ENCODE measurements around the gene SPARCL1. TPM values are rescaled to one million over a fixed set of nuclear protein-coding genes. Genes with fewer than 3 reads are reported as not detected.

Gene SPARCL1
- total and polyA plus RNA-seq, 2 donors: 54.5 to 229 TPM

DNA sequence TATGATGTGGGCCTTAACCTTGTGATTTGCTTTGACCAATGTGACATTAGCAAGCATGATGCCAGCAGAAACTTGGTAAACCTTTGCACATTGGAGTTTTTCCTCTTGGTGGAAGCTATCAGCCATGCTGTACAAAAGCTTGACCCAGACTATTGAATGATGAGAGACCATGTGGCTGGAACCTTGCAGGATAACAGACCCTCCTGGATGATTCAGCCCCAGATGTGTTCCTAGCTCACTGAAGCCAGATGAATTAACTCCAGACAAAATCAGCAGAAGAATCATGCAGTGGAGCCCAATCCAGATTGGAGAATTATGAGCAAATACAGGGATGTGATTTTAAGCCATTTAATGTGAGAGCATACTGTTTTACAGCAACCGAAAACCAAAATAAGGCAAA lies 16.8 kb downstream of the SPARCL1 start:
- H3K9me3 ChIP-seq (ENCODE audit: control insufficient read depth in 2 of 2, insufficient read depth in 1 of 2, low read length in 1 of 2): no peaks in the 10 kb centered on the region
- DNase-seq (ENCODE audit: low read depth in 6 of 9, low spot score in 9 of 9): no peak
- 95% methylated on average over 1 of the region's 1 CpG for WGBS
- H3K36me3 ChIP-seq (ENCODE audit: control insufficient read depth in 2 of 2, insufficient read depth in 2 of 2, low read length in 1 of 2): no peaks in the 10 kb centered on the region
- H3K27me3 ChIP-seq (ENCODE audit: control insufficient read depth in 2 of 2, insufficient read depth in 1 of 2, low read length in 1 of 2): no peaks in the 10 kb centered on the region
- no peak overlapping the region for H3K4me3 ChIP-seq (ENCODE audit: low read length in 2 of 2)
- H3K4me1 ChIP-seq (ENCODE audit: control insufficient read depth in 2 of 2, insufficient read depth in 2 of 2, low read length in 2 of 2): no peaks in the 10 kb centered on the region
- H3K27ac ChIP-seq (ENCODE audit: low read depth in 1 of 2, low read length in 1 of 2): no peak overlapping the region

GRCh38 chr4:87511500-87511899 lies 17.7 kb downstream of the SPARCL1 start:
- DNase-seq (ENCODE audit: low read depth in 6 of 9, low spot score in 9 of 9): no peak
- H3K4me1 ChIP-seq (ENCODE audit: control insufficient read depth in 2 of 2, insufficient read depth in 2 of 2, low read length in 2 of 2): no peaks in the 10 kb centered on the region
- no peaks in the 10 kb centered on the region for H3K27me3 ChIP-seq (ENCODE audit: control insufficient read depth in 2 of 2, insufficient read depth in 1 of 2, low read length in 1 of 2)
- no peak overlapping the region for H3K27ac ChIP-seq (ENCODE audit: low read depth in 1 of 2, low read length in 1 of 2)
- H3K4me3 ChIP-seq (ENCODE audit: low read length in 2 of 2): no peak overlapping the region
- H3K36me3 ChIP-seq (ENCODE audit: control insufficient read depth in 2 of 2, insufficient read depth in 2 of 2, low read length in 1 of 2): no peaks in the 10 kb centered on the region
- 94% methylated on average over 2 of the region's 2 CpGs for WGBS
- H3K9me3 ChIP-seq (ENCODE audit: control insufficient read depth in 2 of 2, insufficient read depth in 1 of 2, low read length in 1 of 2): no peaks in the 10 kb centered on the region

- no peaks in the 10 kb centered on the region for H3K36me3 ChIP-seq (ENCODE audit: control insufficient read depth in 2 of 2, insufficient read depth in 2 of 2, low read length in 1 of 2)
- no peak for DNase-seq (ENCODE audit: low read depth in 6 of 9, low spot score in 9 of 9)
- H3K4me3 ChIP-seq (ENCODE audit: low read length in 2 of 2): no peak overlapping the region
- 99% methylated on average over 17 of the region's 17 CpGs for WGBS
- H3K27me3 ChIP-seq (ENCODE audit: control insufficient read depth in 2 of 2, insufficient read depth in 1 of 2, low read length in 1 of 2): no peaks in the 10 kb centered on the region
- no peaks in the 10 kb centered on the region for H3K9me3 ChIP-seq (ENCODE audit: control insufficient read depth in 2 of 2, insufficient read depth in 1 of 2, low read length in 1 of 2)
- H3K27ac ChIP-seq (ENCODE audit: low read depth in 1 of 2, low read length in 1 of 2): no peak overlapping the region
- H3K4me1 ChIP-seq (ENCODE audit: control insufficient read depth in 2 of 2, insufficient read depth in 2 of 2, low read length in 2 of 2): no peaks in the 10 kb centered on the region
These were observed 18.4 kb downstream of the SPARCL1 start for GRCh38 chr4:87510747-87511146.

DNA sequence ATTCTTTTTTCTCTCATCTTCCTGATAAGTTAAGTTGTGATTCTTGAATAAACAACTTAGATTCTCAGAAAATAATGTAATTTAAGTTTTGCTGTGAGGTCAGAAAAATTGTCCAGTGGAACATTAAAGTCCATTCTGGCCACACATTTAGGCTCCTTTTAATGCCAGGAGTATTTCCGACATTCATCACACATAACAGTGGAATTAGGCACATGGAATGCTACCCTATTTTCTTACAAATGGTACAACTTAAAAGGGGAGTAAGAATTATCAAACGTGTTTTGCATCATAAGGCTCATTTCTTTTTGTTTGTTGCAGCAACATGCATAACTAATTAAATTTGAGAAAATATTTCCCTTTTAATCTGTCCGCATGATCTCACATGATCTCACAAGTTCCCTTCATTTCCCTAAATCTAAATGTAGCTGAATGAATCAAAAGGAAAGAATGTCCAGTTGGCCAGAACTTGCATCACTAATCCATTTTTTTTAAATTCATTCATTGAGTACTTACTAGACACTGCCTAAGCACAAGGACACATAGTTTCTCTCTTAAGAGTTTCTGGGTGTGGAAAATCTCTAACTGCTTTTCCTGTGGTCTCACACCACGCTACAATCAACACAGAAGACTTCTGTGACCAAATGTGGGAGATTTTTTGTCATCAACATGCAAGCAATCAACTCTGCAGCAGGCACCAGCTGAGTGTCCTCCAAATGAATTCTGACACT lies 22.0 kb downstream of the SPARCL1 start:
- H3K4me3 ChIP-seq (ENCODE audit: low read length in 2 of 2): no peak overlapping the region
- H3K36me3 ChIP-seq (ENCODE audit: control insufficient read depth in 2 of 2, insufficient read depth in 2 of 2, low read length in 1 of 2): no peaks in the 10 kb centered on the region
- DNase-seq (ENCODE audit: low read depth in 6 of 9, low spot score in 9 of 9): no peak
- H3K9me3 ChIP-seq (ENCODE audit: control insufficient read depth in 2 of 2, insufficient read depth in 1 of 2, low read length in 1 of 2): no peaks in the 10 kb centered on the region
- 86% methylated on average over 4 of the region's 4 CpGs for WGBS
- H3K27ac ChIP-seq (ENCODE audit: low read depth in 1 of 2, low read length in 1 of 2): no peak overlapping the region
- no peaks in the 10 kb centered on the region for H3K4me1 ChIP-seq (ENCODE audit: control insufficient read depth in 2 of 2, insufficient read depth in 2 of 2, low read length in 2 of 2)
- no peaks in the 10 kb centered on the region for H3K27me3 ChIP-seq (ENCODE audit: control insufficient read depth in 2 of 2, insufficient read depth in 1 of 2, low read length in 1 of 2)

DNA sequence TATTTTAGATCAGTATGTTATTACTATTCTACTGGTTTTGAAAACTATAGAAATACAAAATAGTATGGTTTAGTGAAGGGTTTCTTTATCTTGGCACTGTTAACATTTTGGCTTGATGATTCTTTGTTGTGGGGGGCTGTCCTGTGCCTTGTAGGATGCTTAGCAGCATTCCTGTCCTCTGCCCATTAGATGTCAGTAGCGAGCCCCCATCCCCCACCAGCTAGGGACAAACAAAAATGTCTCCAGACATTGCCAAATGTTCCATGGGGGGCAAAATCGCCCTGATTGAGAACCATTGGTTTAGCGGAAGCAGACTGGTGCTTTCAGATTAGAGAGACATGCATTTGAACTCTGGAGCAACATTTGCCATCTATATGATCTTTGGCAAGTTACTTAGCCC lies 23.3 kb downstream of the SPARCL1 start:
- H3K27ac ChIP-seq (ENCODE audit: low read depth in 1 of 2, low read length in 1 of 2): no peak overlapping the region
- no peaks in the 10 kb centered on the region for H3K4me1 ChIP-seq (ENCODE audit: control insufficient read depth in 2 of 2, insufficient read depth in 2 of 2, low read length in 2 of 2)
- H3K9me3 ChIP-seq (ENCODE audit: control insufficient read depth in 2 of 2, insufficient read depth in 1 of 2, low read length in 1 of 2): no peaks in the 10 kb centered on the region
- H3K4me3 ChIP-seq (ENCODE audit: low read length in 2 of 2): no peak overlapping the region
- H3K36me3 ChIP-seq (ENCODE audit: control insufficient read depth in 2 of 2, insufficient read depth in 2 of 2, low read length in 1 of 2): no peaks in the 10 kb centered on the region
- 85% methylated on average over 3 of the region's 3 CpGs for WGBS
- H3K27me3 ChIP-seq (ENCODE audit: control insufficient read depth in 2 of 2, insufficient read depth in 1 of 2, low read length in 1 of 2): no peaks in the 10 kb centered on the region
- DNase-seq (ENCODE audit: low read depth in 6 of 9, low spot score in 9 of 9): no peak

DNA sequence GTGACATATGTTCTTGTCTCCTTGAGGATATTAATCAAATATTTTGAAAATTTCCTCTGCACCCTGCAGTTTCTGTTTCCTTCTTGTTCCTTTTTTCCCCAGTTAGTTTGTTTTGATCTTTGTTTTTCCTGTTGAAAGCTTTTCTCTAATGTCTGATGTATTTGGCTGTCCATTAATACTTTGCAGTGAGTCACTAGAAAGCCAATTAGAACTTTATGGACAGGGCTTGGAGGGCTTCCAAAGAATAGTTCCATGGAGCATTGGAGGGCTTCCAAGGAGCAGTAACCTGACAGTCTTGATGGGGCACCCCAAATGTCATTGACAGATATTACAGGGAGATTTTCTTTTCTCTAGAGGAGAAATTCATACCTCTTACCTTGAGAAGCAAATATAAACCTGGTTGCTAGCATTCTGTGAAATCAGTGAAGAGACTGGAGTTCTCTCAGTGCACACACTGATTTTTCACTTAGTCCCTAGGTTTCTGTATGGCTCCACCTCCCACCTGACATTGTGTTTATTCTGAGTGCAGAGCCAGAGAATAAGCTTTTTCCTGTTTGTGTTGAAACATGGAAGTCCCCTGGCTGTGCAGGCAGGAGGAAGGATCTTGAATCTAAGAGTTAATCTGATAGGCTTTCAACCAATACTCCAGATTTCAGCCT lies 26.5 kb downstream of the SPARCL1 start:
- H3K9me3 ChIP-seq (ENCODE audit: control insufficient read depth in 2 of 2, insufficient read depth in 1 of 2, low read length in 1 of 2): no peaks in the 10 kb centered on the region
- no peaks in the 10 kb centered on the region for H3K36me3 ChIP-seq (ENCODE audit: control insufficient read depth in 2 of 2, insufficient read depth in 2 of 2, low read length in 1 of 2)
- no peaks in the 10 kb centered on the region for H3K27me3 ChIP-seq (ENCODE audit: control insufficient read depth in 2 of 2, insufficient read depth in 1 of 2, low read length in 1 of 2)
- DNase-seq (ENCODE audit: low read depth in 6 of 9, low spot score in 9 of 9): no peak
- no peak overlapping the region for H3K27ac ChIP-seq (ENCODE audit: low read depth in 1 of 2, low read length in 1 of 2)
- H3K4me3 ChIP-seq (ENCODE audit: low read length in 2 of 2): no peak overlapping the region
- no peaks in the 10 kb centered on the region for H3K4me1 ChIP-seq (ENCODE audit: control insufficient read depth in 2 of 2, insufficient read depth in 2 of 2, low read length in 2 of 2)

GRCh38 chr4:87500092-87500462 lies 29.1 kb downstream of the SPARCL1 start:
- WGBS: 71% methylated on average over 4 of the region's 4 CpGs
- no peak overlapping the region for H3K27ac ChIP-seq (ENCODE audit: low read depth in 1 of 2, low read length in 1 of 2)
- DNase-seq (ENCODE audit: low read depth in 6 of 9, low spot score in 9 of 9): no peak
- no peak overlapping the region for H3K4me3 ChIP-seq (ENCODE audit: low read length in 2 of 2)
- H3K9me3 ChIP-seq (ENCODE audit: control insufficient read depth in 2 of 2, insufficient read depth in 1 of 2, low read length in 1 of 2): no peaks in the 10 kb centered on the region
- no peaks in the 10 kb centered on the region for H3K4me1 ChIP-seq (ENCODE audit: control insufficient read depth in 2 of 2, insufficient read depth in 2 of 2, low read length in 2 of 2)
- no peaks in the 10 kb centered on the region for H3K27me3 ChIP-seq (ENCODE audit: control insufficient read depth in 2 of 2, insufficient read depth in 1 of 2, low read length in 1 of 2)
- H3K36me3 ChIP-seq (ENCODE audit: control insufficient read depth in 2 of 2, insufficient read depth in 2 of 2, low read length in 1 of 2): no peaks in the 10 kb centered on the region

DNA sequence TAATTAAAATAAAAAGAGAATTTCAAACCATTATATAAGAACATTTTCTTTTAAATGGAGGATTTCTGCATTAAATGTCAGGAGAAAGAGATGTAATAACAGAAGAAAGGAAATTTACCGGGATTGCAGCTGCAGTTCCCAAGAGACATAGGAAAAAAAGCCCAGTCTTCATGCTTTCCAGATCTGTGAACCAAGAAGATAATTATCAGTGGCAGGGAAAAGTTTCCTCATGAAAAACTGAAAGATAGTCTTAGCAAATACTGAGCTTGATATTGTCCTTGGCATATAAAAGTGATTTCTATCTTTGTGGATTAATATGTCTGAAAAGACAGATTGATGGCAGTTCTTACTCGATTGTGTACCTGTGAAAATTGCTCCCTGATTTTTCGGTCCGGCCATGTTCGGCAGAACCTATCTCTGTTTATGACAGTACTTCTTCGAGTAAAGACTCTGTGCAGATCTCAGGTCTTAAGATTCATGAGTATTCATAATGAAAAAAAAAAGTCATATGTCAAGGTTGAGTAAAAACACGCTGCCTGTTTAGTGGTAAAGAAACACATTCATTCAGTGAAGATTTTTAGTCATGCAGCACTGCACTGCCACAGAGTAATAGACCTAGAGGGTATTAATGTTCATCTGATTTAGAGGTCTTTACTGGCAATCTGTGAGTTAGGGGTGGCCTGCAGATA lies 29.6 kb downstream of the SPARCL1 start:
- Histone ChIP-seq H3K9me3 (ENCODE audit: control insufficient read depth in 2 of 2, insufficient read depth in 1 of 2, low read length in 1 of 2) (no peaks in the 10 kb centered on the region), H3K27me3 (ENCODE audit: control insufficient read depth in 2 of 2, insufficient read depth in 1 of 2, low read length in 1 of 2) (no peaks in the 10 kb centered on the region), H3K36me3 (ENCODE audit: control insufficient read depth in 2 of 2, insufficient read depth in 2 of 2, low read length in 1 of 2) (no peaks in the 10 kb centered on the region), H3K4me1 (ENCODE audit: control insufficient read depth in 2 of 2, insufficient read depth in 2 of 2, low read length in 2 of 2) (no peaks in the 10 kb centered on the region), H3K27ac (ENCODE audit: low read depth in 1 of 2, low read length in 1 of 2) (no peak overlapping the region), H3K4me3 (ENCODE audit: low read length in 2 of 2) (no peak overlapping the region)
- no peak for DNase-seq (ENCODE audit: low read depth in 6 of 9, low spot score in 9 of 9)
- 94% methylated on average over 7 of the region's 7 CpGs for WGBS

DNA sequence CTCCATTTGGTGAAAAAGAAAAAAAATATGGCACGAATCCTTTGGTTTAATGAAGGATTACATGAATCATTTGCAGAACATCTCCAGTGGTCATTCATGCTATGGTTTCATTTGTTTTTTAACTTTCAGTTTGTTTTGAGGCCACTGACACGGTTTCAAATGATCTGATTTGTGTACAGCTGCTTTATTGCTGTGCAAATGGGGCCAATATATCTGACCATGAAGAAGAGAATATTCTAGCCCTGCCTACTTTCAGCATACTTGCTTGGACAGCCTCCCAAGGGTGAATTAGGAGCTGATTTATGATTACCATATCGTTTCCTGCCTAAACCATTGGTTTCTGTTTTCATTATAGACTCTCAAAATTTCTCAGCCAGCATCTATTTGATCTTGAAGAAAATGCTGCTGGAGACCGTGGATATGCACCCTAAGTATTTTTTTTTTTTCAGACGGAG lies 30.7 kb downstream of the SPARCL1 start:
- H3K27me3 ChIP-seq (ENCODE audit: control insufficient read depth in 2 of 2, insufficient read depth in 1 of 2, low read length in 1 of 2): no peaks in the 10 kb centered on the region
- no peak for DNase-seq (ENCODE audit: low read depth in 6 of 9, low spot score in 9 of 9)
- no peaks in the 10 kb centered on the region for H3K9me3 ChIP-seq (ENCODE audit: control insufficient read depth in 2 of 2, insufficient read depth in 1 of 2, low read length in 1 of 2)
- H3K4me3 ChIP-seq (ENCODE audit: low read length in 2 of 2): no peak overlapping the region
- H3K36me3 ChIP-seq (ENCODE audit: control insufficient read depth in 2 of 2, insufficient read depth in 2 of 2, low read length in 1 of 2): no peaks in the 10 kb centered on the region
- WGBS: 55% methylated on average over 5 of the region's 5 CpGs
- no peak overlapping the region for H3K27ac ChIP-seq (ENCODE audit: low read depth in 1 of 2, low read length in 1 of 2)
- no peaks in the 10 kb centered on the region for H3K4me1 ChIP-seq (ENCODE audit: control insufficient read depth in 2 of 2, insufficient read depth in 2 of 2, low read length in 2 of 2)

Data from thymus (tissue), 11 donors.